ENCODE results near the gene OR51G2. TPM values are rescaled to one million over a fixed set of nuclear protein-coding genes. Genes with fewer than 3 reads are reported as not detected.

Gene OR51G2, protein sequence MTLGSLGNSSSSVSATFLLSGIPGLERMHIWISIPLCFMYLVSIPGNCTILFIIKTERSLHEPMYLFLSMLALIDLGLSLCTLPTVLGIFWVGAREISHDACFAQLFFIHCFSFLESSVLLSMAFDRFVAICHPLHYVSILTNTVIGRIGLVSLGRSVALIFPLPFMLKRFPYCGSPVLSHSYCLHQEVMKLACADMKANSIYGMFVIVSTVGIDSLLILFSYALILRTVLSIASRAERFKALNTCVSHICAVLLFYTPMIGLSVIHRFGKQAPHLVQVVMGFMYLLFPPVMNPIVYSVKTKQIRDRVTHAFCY
- total RNA-seq, result not detected
- polyA plus RNA-seq (ENCODE audit: insufficient read depth, low read depth, low replicate concordance), result not detected
- long read RNA-seq, donor 1, result 0 reads
- long read RNA-seq, donor 2, result 0 reads
- long read RNA-seq, donor 3, result 0 reads
- long read RNA-seq, donor 4, result 0 reads
- long read RNA-seq, donor 5, result 0 reads
- long read RNA-seq, donor 6, result 0 reads
- long read RNA-seq, donor 7, result 0 reads
- long read RNA-seq, donor 8, result 0 reads
- long read RNA-seq, donor 9, result 0 reads
- long read RNA-seq, donor 10, result 0 reads

DNA sequence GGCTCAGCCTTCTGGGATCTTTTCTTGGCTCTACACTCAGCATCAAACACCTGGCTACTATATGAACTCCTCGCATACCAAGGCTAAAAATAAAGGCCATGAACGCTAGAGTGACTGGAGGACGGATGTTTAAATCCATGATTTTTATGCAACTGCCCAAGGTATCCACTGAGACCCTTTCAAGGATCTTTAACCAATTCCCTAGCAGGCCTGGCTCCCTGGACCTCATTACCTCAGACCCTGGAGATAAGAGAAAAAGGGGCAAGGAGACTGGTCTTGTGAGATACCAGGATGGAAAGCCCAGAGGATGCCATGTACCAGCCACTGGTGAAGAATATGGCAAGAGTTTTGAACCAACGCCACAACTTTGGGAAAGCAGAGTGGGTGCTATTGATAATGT is at the start of gene OR51G2:
TSS of gene OR51G2 (minus strand) at position 101 of the 400 bp plus-strand sequence. CDS start 3,687 bp downstream, outside the sequence.
- TF ChIP-seq, protein P1, sequence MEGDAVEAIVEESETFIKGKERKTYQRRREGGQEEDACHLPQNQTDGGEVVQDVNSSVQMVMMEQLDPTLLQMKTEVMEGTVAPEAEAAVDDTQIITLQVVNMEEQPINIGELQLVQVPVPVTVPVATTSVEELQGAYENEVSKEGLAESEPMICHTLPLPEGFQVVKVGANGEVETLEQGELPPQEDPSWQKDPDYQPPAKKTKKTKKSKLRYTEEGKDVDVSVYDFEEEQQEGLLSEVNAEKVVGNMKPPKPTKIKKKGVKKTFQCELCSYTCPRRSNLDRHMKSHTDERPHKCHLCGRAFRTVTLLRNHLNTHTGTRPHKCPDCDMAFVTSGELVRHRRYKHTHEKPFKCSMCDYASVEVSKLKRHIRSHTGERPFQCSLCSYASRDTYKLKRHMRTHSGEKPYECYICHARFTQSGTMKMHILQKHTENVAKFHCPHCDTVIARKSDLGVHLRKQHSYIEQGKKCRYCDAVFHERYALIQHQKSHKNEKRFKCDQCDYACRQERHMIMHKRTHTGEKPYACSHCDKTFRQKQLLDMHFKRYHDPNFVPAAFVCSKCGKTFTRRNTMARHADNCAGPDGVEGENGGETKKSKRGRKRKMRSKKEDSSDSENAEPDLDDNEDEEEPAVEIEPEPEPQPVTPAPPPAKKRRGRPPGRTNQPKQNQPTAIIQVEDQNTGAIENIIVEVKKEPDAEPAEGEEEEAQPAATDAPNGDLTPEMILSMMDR (IDR thresholded peaks at IDR 0.05; ENCODE audit: borderline replicate concordance, extremely low read depth, insufficient read depth), result no peak
- no peak within 1 kb of the TSS for H3K27ac ChIP-seq (ENCODE audit: low read depth in 2 of 2, low read length in 2 of 2)
- no peaks in the 10 kb centered on the region for H3K9me3 ChIP-seq (ENCODE audit: control insufficient read depth in 2 of 3, insufficient read depth in 1 of 3, low read length in 3 of 3)
- H3K4me1 ChIP-seq (ENCODE audit: control insufficient read depth in 2 of 3, insufficient read depth in 2 of 3, low read depth in 1 of 3, low read length in 3 of 3), result no peaks in the 10 kb centered on the region
- FAIRE-seq, result no peak
- intact Hi-C loops (cut with DNase I), result no loop called here
- no peak for DNase-seq
- H3K9ac ChIP-seq (ENCODE audit: low read length in 3 of 3), result no peak within 1 kb of the TSS
- no peak within 1 kb of the TSS for H3K4me3 ChIP-seq (ENCODE audit: low read length in 3 of 3)
- no peaks in the 10 kb centered on the region for H3K36me3 ChIP-seq (ENCODE audit: control insufficient read depth in 2 of 3, insufficient read depth in 3 of 3, low read length in 3 of 3)
- no peaks in the 10 kb centered on the region for H3K27me3 ChIP-seq (ENCODE audit: control insufficient read depth, insufficient read depth, low read length)

DNA sequence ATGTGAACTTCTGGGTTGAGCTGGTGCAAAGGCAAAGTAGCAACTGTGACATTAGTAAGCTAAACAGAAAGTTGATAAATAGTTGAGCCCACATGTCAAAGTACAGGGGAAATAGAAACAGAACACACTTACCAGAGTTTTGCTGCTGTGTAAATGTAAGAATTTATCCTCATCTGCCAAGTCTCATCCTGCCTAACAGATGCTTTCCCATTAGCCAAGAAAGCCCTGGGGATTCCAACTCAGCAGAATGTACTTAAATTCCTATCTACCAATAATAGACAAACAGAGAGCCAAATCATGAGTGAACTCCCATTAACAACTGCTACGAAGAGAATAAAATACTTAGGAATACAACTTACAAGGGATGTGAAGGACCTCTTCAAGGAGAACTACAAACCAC is 43.7 kb upstream of the OR51G2 start:
- TF ChIP-seq, protein P1 (IDR thresholded peaks at IDR 0.05; ENCODE audit: borderline replicate concordance, extremely low read depth, insufficient read depth), result no peak
- H3K9ac ChIP-seq (ENCODE audit: low read length in 3 of 3), result no peak overlapping the region
- H3K36me3 ChIP-seq (ENCODE audit: control insufficient read depth in 2 of 3, insufficient read depth in 3 of 3, low read length in 3 of 3), result no peaks in the 10 kb centered on the region
- FAIRE-seq (no peak), DNase-seq (no peak)
- no peaks in the 10 kb centered on the region for H3K27me3 ChIP-seq (ENCODE audit: control insufficient read depth, insufficient read depth, low read length)
- H3K4me3 ChIP-seq (ENCODE audit: low read length in 3 of 3), result no peak overlapping the region
- no peak overlapping the region for H3K27ac ChIP-seq (ENCODE audit: low read depth in 2 of 2, low read length in 2 of 2)
- intact Hi-C loops (cut with DNase I), result no loop called here
- H3K9me3 ChIP-seq (ENCODE audit: control insufficient read depth in 2 of 3, insufficient read depth in 1 of 3, low read length in 3 of 3), result no peaks in the 10 kb centered on the region
- H3K4me1 ChIP-seq (ENCODE audit: control insufficient read depth in 2 of 3, insufficient read depth in 2 of 3, low read depth in 1 of 3, low read length in 3 of 3), result no peaks in the 10 kb centered on the region

DNA sequence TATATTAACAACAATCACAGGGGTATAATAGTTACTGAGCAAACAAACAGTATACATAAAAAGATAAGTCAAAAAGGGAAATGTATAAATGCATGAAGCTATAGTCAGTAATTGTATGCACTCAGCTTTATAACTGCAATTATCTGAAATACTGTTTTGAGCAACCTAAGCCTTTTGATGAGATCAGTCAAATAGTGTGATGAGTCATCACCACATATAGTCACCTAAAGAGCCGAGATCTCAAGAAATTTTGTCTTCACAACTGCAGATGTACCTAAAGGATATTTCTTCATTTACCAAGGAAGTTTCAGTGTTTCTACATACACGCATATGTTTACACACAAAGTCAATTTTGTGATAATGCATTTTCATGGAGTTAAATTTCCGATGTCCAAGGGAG is 41.7 kb upstream of the OR51G2 start:
- H3K27ac ChIP-seq (ENCODE audit: low read depth in 2 of 2, low read length in 2 of 2), result no peak overlapping the region
- no peak overlapping the region for H3K4me3 ChIP-seq (ENCODE audit: low read length in 3 of 3)
- DNase-seq (no peak), FAIRE-seq (no peak)
- H3K27me3 ChIP-seq (ENCODE audit: control insufficient read depth, insufficient read depth, low read length), result no peaks in the 10 kb centered on the region
- intact Hi-C loops (cut with DNase I), result no loop called here
- H3K36me3 ChIP-seq (ENCODE audit: control insufficient read depth in 2 of 3, insufficient read depth in 3 of 3, low read length in 3 of 3), result no peaks in the 10 kb centered on the region
- TF ChIP-seq, protein P1 (IDR thresholded peaks at IDR 0.05; ENCODE audit: borderline replicate concordance, extremely low read depth, insufficient read depth), result no peak
- no peak overlapping the region for H3K9ac ChIP-seq (ENCODE audit: low read length in 3 of 3)
- H3K9me3 ChIP-seq (ENCODE audit: control insufficient read depth in 2 of 3, insufficient read depth in 1 of 3, low read length in 3 of 3), result no peaks in the 10 kb centered on the region
- no peaks in the 10 kb centered on the region for H3K4me1 ChIP-seq (ENCODE audit: control insufficient read depth in 2 of 3, insufficient read depth in 2 of 3, low read depth in 1 of 3, low read length in 3 of 3)
